HT1080 (cell line): ENCODE data around the gene SESN1. TPM values are rescaled to one million over a fixed set of nuclear protein-coding genes. Genes with fewer than 3 reads are reported as not detected.

ENCODE experiments used
- DNase-seq: peaks from one replicate; pipeline ENCODE4 v3.0.0-alpha.2; 2015; ENCODE audit warnings: low read depth
- total RNA-seq: library from RNA; depleted of rRNA; stranded (reverse); fragments of >200 nt; shearing (Covaris generic); gene quantifications from 2 replicates; pipeline ENCODE4 v1.2.3, GENCODE V29; 2014

Gene SESN1
- total RNA-seq, 1 experiment from 2014 or later = 26.1 TPM

- no peak for DNase-seq
Measured at GRCh38 chr6:108966251-108966650, 128.4 kb downstream of the SESN1 start.

- no peak for DNase-seq
Measured at GRCh38 chr6:108961985-108962384, 132.7 kb downstream of the SESN1 start.

GRCh38 chr6:108961077-108961476 is 133.6 kb downstream of the SESN1 start:
- no peak for DNase-seq

GRCh38 chr6:108960601-108961000 is 134.0 kb downstream of the SESN1 start:
- no peak for DNase-seq

GRCh38 chr6:108959972-108960582 is 134.6 kb downstream of the SESN1 start:
- DNase-seq = no peak

GRCh38 chr6:108958900-108959770 is 135.5 kb downstream of the SESN1 start:
- DNase-seq = no peak

- no peak for DNase-seq
Measured at GRCh38 chr6:108957221-108957620, 137.4 kb downstream of the SESN1 start.

- no peak for DNase-seq
Measured at GRCh38 chr6:108955329-108955949, 139.2 kb downstream of the SESN1 start.

- no peak for DNase-seq
Measured at GRCh38 chr6:108953681-108954080, 141.0 kb downstream of the SESN1 start.

GRCh38 chr6:108952776-108953486 is 141.7 kb downstream of the SESN1 start:
- no peak for DNase-seq

GRCh38 chr6:108951351-108951953 is 143.2 kb downstream of the SESN1 start:
- DNase-seq = no peak

GRCh38 chr6:108948181-108948661 is 146.4 kb downstream of the SESN1 start:
- DNase-seq = no peak

GRCh38 chr6:108947114-108947854 is 147.4 kb downstream of the SESN1 start:
- no peak for DNase-seq

- no peak for DNase-seq
Measured at GRCh38 chr6:108946695-108947094, 148.0 kb downstream of the SESN1 start.

GRCh38 chr6:108945681-108946159 is 148.9 kb downstream of the SESN1 start:
- DNase-seq = no peak

GRCh38 chr6:108944707-108945680 is 149.7 kb downstream of the SESN1 start:
- DNase-seq = peak; percentile 7

GRCh38 chr6:108944071-108944470 is 150.6 kb downstream of the SESN1 start:
- no peak for DNase-seq

GRCh38 chr6:108942556-108943492 is 151.8 kb downstream of the SESN1 start:
- DNase-seq = no peak
